Measurements from ENCODE around the gene ITGA11.

The ITGA11 gene

DNA sequence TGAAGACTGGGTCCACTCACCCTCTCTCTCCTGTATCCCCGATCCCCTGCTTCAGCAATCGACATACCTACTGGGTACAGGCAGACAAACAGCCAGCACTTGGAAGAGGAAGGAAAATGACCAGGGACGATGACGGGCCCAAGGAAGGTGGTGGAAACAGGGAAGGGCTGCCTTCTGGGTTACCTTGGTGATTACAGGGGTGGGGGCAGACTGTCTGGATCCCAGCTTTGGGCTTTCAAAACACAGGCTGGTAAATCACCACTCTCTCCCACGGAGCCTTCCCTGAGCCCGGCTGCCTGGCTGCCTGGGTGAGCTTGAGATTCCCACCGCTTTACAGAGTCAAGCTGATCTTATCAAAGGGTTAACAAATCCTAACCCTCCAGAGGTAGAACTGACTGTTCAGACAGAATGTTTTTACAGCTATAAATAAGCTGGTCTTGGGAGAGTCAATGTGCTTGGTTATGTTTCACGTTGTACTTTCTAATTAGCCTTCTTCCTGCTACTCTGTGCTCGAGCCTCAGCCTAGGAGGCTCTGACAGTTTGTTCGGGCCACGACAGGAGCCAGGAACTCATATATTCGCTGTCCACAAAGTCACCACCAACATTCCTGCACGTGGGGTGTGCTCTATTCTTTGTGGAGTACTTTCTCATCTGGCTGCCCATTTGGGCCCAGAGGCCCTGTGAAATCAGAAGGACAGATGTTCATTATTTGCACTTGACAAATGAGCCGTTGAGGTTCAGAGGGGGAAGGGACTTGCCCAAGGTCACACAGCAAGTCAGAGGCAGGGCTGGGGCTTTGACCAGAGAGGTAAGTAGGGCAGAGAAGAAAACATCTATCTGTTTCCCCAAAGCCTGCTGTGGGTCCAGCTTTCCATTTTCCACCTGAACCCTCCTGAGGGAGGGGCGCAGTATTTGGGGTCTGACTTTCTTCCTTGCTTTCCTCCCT is 91.0 kb downstream of the ITGA11 start:
- ATAC-seq = no peak
- Mint-ChIP-seq H3K9me3 (no peaks in the 10 kb centered on the region), H3K4me1 (peaks cover 9% of the 10 kb centered on the region), H3K27ac (no peak overlapping the region), H3K36me3 (no peaks in the 10 kb centered on the region), H3K27me3 (peaks cover 13% of the 10 kb centered on the region), H3K4me3 (no peak overlapping the region)

DNA sequence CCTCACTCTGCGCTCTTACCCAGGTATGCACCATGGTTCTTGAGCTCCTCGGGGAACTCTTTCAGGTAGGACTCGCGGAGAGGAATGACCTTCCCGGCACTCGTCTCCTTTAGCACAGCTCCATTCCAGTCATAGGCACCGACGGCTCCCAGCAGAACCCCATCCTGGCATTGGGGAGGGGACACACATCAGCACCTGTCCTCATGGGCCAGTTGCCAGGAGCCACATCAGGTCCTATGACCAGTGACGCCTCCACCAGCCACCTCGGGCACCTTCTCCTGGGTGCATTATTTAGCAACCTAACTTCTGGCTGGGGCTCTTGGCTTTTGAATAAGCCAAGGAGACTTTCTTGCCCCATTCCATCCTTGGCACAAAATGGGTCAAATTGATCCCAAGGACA is 92.5 kb downstream of the ITGA11 start:
- no peaks in the 10 kb centered on the region for H3K9me3 Mint-ChIP-seq
- peaks cover 9% of the 10 kb centered on the region for H3K4me1 Mint-ChIP-seq
- peaks cover 22% of the 10 kb centered on the region for H3K27me3 Mint-ChIP-seq
- H3K36me3 Mint-ChIP-seq = no peaks in the 10 kb centered on the region
- no peak overlapping the region for H3K4me3 Mint-ChIP-seq
- no peak for ATAC-seq
- H3K27ac Mint-ChIP-seq = no peak overlapping the region

DNA sequence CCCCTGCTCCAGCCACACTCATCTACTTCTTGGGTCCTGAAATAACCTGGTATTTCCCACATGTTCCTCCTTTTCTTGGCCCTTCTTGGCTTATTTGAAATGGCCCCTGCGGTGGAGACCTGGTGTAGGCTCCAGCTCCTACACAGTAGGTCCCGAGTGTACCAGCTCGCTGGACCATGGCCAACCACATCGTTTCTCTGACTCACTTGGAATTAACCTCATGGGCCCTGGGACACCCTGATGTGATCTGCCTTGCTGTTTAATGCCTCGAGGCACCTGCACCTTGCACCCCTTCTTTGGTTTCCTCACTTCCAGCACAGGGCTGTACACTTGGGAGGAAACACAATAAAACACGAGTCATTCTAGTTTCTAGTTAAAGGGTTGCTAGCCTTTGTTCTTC is 94.1 kb downstream of the ITGA11 start:
- no peaks in the 10 kb centered on the region for H3K9me3 Mint-ChIP-seq
- H3K4me3 Mint-ChIP-seq = no peak overlapping the region
- no peaks in the 10 kb centered on the region for H3K36me3 Mint-ChIP-seq
- ATAC-seq = peak; percentile 45
- peaks cover 36% of the 10 kb centered on the region for H3K27me3 Mint-ChIP-seq
- H3K27ac Mint-ChIP-seq = no peak overlapping the region
- H3K4me1 Mint-ChIP-seq = peaks cover 9% of the 10 kb centered on the region

DNA sequence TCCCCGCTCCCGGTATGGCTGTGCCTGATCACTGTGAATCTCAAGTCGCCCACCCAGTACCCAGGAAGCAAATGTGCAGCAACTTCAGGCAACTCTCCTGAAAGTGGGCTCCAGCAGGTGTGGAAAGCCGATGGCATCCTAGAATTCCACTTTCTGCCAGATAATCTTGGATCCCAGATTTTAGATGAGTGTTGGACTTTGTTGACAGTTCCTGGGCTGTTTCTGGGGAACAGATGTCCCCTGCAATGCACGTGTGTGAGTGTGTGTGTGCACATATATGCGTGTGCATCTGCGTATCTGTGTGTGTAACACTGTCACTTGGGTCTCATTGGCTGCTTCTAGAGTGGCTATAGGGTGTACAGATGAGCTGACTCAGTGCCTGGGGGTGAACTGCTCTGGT is 95.4 kb downstream of the ITGA11 start:
- Mint-ChIP-seq H3K4me3 (no peak overlapping the region), H3K4me1 (peaks cover 9% of the 10 kb centered on the region), H3K27ac (no peak overlapping the region), H3K9me3 (no peaks in the 10 kb centered on the region), H3K36me3 (no peaks in the 10 kb centered on the region), H3K27me3 (peaks cover 46% of the 10 kb centered on the region)
- ATAC-seq = no peak

DNA sequence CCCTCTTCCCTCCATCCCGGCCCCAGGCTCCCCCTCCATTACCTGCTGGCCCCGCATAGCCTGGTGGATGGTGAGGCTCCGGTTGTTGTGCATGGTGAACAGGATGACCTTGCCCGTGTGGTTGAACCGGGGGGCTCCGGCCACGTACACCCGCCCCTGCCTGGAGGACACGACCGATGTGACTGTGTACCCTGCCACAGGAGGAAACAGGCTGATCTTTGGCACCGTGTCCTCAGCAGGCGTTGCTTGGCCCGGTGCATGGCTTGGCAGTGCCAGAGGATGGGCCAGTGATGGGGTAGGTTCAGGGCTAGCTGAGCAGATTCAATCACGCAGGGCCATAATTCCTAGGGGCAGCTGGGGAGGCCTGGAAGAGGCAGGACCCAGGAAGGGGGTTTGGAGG is 96.3 kb downstream of the ITGA11 start:
- peaks cover 53% of the 10 kb centered on the region for H3K27me3 Mint-ChIP-seq
- H3K27ac Mint-ChIP-seq = no peak overlapping the region
- no peak overlapping the region for H3K4me3 Mint-ChIP-seq
- no peaks in the 10 kb centered on the region for H3K36me3 Mint-ChIP-seq
- H3K9me3 Mint-ChIP-seq = no peaks in the 10 kb centered on the region
- ATAC-seq = no peak
- peaks cover 9% of the 10 kb centered on the region for H3K4me1 Mint-ChIP-seq

DNA sequence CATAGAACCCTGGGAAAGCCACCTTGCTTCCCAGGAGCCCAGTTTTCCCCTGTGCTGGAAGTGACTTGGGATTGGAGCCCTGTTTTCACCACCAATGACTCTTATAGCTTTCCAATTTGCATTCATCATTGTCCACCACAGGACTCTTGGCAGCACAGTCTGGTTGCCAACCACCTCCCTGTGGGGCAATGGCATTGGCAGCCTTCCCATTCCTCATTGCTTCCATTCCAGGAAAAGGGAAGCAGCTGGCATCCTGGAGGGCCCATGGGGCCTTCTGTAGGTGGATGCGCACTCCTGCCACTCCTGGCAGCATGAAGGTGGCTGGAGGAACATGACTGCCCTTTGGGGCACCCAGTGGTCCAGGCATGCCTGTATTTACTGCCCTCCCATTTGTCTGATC is 96.7 kb downstream of the ITGA11 start:
- Mint-ChIP-seq H3K27ac (no peak overlapping the region), H3K27me3 (peaks cover 53% of the 10 kb centered on the region), H3K9me3 (no peaks in the 10 kb centered on the region), H3K4me1 (peaks cover 9% of the 10 kb centered on the region), H3K4me3 (no peak overlapping the region), H3K36me3 (no peaks in the 10 kb centered on the region)
- ATAC-seq = no peak

DNA sequence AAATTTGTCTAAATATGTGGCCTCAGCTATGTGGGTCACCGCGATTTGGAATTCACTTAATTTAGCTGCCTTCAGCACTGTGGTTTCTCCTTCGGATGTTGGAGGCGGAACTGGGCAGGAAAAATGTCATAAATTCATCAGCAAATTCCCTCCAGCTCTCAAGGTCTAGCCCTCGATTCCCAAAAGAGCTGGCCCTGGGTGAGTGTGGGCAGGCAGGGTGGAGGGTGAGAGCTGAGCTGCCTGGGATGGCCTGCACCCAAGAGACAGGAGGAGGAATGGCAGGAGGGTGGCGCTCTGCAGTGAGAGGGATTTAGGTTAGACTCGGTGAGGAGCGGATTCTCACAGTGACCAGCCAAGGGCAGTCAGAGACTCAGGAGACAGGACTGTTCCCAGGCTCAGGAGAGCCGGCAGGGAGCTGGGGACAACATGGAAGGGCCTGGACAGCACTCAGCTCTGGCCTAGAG is 97.3 kb downstream of the ITGA11 start:
- no peak overlapping the region for H3K27ac Mint-ChIP-seq
- H3K27me3 Mint-ChIP-seq = peaks cover 53% of the 10 kb centered on the region
- no peak overlapping the region for H3K4me3 Mint-ChIP-seq
- H3K9me3 Mint-ChIP-seq = no peaks in the 10 kb centered on the region
- no peaks in the 10 kb centered on the region for H3K36me3 Mint-ChIP-seq
- ATAC-seq = no peak
- peaks cover 9% of the 10 kb centered on the region for H3K4me1 Mint-ChIP-seq

DNA sequence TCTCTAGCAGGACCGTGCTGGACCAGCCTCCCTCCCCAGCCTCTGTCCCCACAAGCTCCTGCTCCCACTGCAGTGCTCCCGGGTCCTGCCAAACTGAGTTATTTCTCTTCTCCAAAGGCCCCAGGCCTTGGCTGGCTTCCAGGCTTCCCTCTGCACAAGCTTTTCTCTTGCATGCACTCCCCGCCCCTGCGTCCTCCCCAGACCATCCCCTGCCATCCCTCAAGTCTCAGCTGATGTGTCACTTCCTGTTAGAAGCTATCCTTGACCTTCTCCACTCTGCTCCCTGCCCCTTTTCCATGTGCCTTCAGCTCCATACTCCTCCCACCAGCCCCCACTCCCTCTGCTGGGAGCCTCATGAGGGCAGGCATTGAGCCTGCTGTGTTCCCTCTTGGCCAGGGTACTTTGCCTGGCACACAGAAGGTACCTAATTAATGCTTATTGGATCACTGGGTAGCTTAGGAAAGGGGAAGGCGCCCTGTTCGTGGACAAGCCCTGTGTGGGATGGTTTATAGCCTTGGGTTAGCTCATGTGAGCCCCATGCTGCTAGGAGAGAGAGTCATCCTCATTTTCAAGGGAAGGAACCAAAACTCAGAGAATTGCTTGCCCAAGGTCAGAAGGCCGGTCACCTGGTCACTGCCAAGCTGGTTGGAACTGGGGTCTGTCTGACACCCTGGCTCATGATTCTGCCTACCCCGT is 98.0 kb downstream of the ITGA11 start:
- peaks cover 53% of the 10 kb centered on the region for H3K27me3 Mint-ChIP-seq
- H3K4me3 Mint-ChIP-seq = no peak overlapping the region
- H3K9me3 Mint-ChIP-seq = no peaks in the 10 kb centered on the region
- no peak overlapping the region for H3K27ac Mint-ChIP-seq
- no peaks in the 10 kb centered on the region for H3K36me3 Mint-ChIP-seq
- ATAC-seq = no peak
- peaks cover 9% of the 10 kb centered on the region for H3K4me1 Mint-ChIP-seq

DNA sequence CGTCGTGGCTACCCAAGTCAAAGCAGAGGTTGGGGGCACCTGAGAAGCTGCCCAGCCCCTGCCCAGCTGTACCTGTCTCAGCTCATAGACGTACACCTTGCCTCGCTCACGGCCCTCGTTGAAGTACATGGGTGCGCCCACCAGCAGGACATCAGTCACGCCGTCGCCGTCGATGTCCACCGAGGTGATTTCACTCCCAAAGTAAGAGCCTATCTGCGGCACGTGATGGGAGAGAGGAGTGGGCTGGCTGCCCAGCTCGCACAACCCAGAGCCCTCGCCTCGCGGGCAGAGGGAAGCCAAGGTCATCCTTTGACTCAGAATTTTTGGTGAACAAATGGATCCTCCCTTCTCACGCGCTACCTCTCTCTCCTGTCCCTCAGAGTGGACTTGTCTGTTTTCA is 99.7 kb downstream of the ITGA11 start:
- Mint-ChIP-seq H3K27ac (no peak overlapping the region), H3K36me3 (no peaks in the 10 kb centered on the region), H3K9me3 (no peaks in the 10 kb centered on the region), H3K4me3 (no peak overlapping the region), H3K4me1 (no peaks in the 10 kb centered on the region), H3K27me3 (peaks cover 52% of the 10 kb centered on the region)
- no peak for ATAC-seq

DNA sequence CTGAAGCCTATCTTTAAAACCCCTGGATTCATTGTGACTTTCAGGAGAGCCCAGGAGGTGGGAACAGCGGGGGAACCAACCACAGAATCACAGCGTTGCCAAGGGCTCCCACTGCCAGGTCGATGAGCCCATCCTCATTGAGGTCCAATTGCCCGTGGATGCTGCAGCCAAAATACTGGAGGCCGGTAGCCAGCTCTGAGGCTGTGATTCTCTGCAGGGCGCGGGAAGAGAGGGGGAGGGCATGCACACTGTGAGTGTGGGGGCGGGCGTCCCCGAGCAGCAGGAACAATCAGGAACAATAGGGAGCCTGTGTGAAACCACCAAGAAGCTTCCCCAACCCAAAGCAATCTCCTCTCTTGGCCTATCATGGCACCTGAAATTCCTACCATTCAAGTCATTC is 101.1 kb downstream of the ITGA11 start:
- H3K4me3 Mint-ChIP-seq = no peak overlapping the region
- H3K27me3 Mint-ChIP-seq = peaks cover 66% of the 10 kb centered on the region
- no peaks in the 10 kb centered on the region for H3K9me3 Mint-ChIP-seq
- no peaks in the 10 kb centered on the region for H3K36me3 Mint-ChIP-seq
- H3K4me1 Mint-ChIP-seq = no peaks in the 10 kb centered on the region
- no peak for ATAC-seq
- H3K27ac Mint-ChIP-seq = no peak overlapping the region

DNA sequence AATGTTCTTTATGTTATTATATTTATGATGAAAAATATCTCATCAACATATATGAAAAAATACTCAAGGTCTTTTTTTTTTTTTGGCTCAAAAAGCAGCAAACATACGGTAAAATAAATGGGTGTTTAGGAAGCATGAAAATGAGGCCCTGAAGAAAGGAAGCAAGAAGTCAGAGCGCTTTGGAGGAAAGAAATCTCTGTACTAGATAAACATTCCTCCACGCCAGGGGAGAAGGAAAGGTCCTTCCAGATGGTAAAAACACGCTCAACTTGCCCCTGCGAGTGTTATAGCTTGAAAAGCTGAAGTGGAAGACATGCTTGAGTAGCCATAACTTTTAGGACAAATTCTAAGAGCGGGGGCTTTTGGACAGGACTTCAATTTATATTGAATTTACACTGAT is 101.5 kb downstream of the ITGA11 start:
- Mint-ChIP-seq H3K4me3 (no peak overlapping the region), H3K27me3 (peaks cover 67% of the 10 kb centered on the region), H3K9me3 (no peaks in the 10 kb centered on the region), H3K4me1 (no peaks in the 10 kb centered on the region), H3K36me3 (no peaks in the 10 kb centered on the region), H3K27ac (no peak overlapping the region)
- no peak for ATAC-seq

DNA sequence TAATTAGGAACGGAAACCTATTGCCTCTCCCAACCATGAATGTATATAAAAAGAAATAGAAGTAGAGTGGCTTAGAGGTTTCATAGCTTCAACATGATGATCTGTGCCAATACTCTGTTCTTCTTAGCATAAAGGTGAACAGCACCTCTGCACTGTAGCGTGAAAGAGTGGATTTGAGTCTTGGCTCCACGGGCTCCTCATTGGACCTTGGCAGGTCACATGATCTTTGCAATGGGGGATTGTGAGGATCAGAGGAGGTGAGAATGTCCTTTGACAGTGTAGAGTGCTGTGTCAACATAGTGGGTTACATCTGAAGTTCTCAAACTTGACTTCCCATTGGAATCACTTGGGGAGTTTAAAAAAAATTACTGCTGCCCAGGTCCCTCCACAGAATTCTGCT is 103.0 kb downstream of the ITGA11 start:
- no peak overlapping the region for H3K4me3 Mint-ChIP-seq
- H3K27ac Mint-ChIP-seq = no peak overlapping the region
- peaks cover 54% of the 10 kb centered on the region for H3K27me3 Mint-ChIP-seq
- H3K4me1 Mint-ChIP-seq = no peaks in the 10 kb centered on the region
- ATAC-seq = no peak
- no peaks in the 10 kb centered on the region for H3K9me3 Mint-ChIP-seq
- H3K36me3 Mint-ChIP-seq = no peaks in the 10 kb centered on the region

DNA sequence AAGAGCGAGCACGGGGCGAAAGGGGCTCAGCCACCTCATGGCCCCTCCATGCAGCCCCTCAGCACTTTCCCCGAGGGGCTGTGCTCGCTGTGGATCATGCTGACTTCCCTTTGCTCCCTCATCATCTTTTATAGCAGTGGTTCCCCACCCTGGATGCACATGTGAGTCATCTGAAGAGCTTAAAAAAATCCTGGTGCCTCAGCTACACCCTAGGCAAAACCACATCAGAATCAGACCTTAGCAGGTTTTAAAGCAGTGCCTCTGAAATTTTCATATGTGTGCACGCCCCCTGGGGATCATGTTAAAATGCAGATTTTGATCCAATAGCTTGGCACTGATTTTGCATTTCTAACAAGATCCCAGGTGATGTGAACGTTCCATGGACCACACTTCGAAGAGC is 103.5 kb downstream of the ITGA11 start:
- no peak for ATAC-seq
- Mint-ChIP-seq H3K27ac (no peak overlapping the region), H3K4me3 (no peak overlapping the region)

DNA sequence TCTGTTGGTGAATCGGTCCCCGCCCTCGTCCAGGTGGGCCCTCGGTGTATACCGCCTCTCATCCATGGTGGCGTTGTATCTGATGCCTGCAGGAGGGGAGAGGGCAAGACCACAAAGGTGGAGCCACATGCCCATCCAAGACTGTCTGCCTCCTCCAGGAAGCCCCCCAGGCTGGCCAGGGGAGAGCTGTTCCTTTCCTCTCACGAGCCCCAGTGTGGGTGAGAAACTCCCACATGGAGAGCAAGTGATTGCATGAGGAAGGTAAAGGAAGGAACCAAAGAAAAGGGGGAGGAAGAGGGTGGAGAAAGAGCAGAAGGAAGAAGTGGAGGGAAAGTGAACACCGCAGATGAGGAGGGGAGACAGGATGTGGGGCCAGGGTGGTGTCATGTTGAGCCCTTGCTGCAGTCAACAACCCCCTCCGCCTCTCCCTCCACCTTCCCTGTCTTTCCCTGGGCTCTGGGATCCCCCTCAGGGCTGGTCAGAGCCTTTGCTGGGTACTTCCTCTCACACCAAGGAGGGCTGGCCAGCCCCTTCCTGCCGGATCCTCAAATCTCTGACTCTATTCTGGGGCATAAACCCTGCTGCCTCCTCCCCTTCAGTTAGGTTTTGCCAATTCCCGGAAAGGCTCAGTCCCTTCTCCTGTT is 105.1 kb downstream of the ITGA11 start:
- H3K27ac Mint-ChIP-seq = no peak overlapping the region
- no peak for ATAC-seq
- H3K4me1 Mint-ChIP-seq = no peaks in the 10 kb centered on the region
- no peaks in the 10 kb centered on the region for H3K36me3 Mint-ChIP-seq
- no peak overlapping the region for H3K4me3 Mint-ChIP-seq
- no peaks in the 10 kb centered on the region for H3K9me3 Mint-ChIP-seq
- peaks cover 53% of the 10 kb centered on the region for H3K27me3 Mint-ChIP-seq

More for the DNA sequence above, 103.5 kb downstream of the ITGA11 start:
- Mint-ChIP-seq H3K4me1 (no peaks in the 10 kb centered on the region), H3K27me3 (peaks cover 54% of the 10 kb centered on the region), H3K9me3 (no peaks in the 10 kb centered on the region), H3K36me3 (no peaks in the 10 kb centered on the region)

DNA sequence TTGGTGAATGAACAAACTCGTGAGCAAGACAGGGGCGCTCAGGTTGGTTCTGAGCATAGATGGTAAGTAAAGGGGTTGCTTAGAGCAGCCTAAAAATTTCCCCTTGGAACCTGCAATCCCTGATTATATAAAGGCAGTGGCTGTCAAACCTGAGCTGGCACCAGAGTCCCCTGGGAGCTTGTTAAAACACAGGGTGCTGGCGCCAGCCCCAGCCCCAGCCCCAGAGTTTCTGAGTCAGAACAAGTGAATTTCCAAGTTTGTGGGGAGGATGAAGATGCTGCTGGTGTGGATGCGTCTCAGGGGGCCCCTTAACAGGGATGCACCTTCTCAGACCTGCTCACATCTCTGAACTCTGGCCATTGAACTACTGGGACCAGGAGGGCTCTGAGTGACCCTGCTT is 106.2 kb downstream of the ITGA11 start:
- Mint-ChIP-seq H3K4me1 (no peaks in the 10 kb centered on the region), H3K9me3 (no peaks in the 10 kb centered on the region), H3K36me3 (no peaks in the 10 kb centered on the region), H3K27me3 (peaks cover 48% of the 10 kb centered on the region), H3K4me3 (no peak overlapping the region), H3K27ac (no peak overlapping the region)
- ATAC-seq = no peak
